WTC11 (cell line): Measurements from ENCODE around the gene CUL2.

Experiments
- ATF1 ChIP-seq: sonication (generic); formaldehyde crosslinking; IDR thresholded peaks from 2 replicates; pipeline ENCODE4 v1.8.1; 2023; ENCODE audit warnings: mild to moderate bottlenecking, moderate library complexity, missing genetic modification reagents
- CREB1 ChIP-seq: sonication (generic); formaldehyde crosslinking; IDR thresholded peaks from 2 replicates; pipeline ENCODE4 v1.8.0; 2023; ENCODE audit warnings: mild to moderate bottlenecking, missing genetic modification reagents
- ESRRA ChIP-seq: sonication (generic); formaldehyde crosslinking; IDR thresholded peaks from 2 replicates; pipeline ENCODE4 v1.8.1; 2022; ENCODE audit warnings: mild to moderate bottlenecking, missing genetic modification reagents, borderline replicate concordance
- ETV6 ChIP-seq: sonication (generic); formaldehyde crosslinking; IDR thresholded peaks from 2 replicates; pipeline ENCODE4 v1.8.1; 2022; ENCODE audit warnings: mild to moderate bottlenecking, missing genetic modification reagents
- GABPB1 ChIP-seq: sonication (generic); formaldehyde crosslinking; IDR thresholded peaks from 2 replicates; pipeline ENCODE4 v1.8.1; 2023; ENCODE audit warnings: mild to moderate bottlenecking, missing genetic modification reagents
- NFATC4 ChIP-seq: fragments of 250-450 bp; sonication (Bioruptor Pico); IDR thresholded peaks from 2 replicates; pipeline ENCODE4 v1.9.0; 2021; ENCODE audit warnings: mild to moderate bottlenecking
- OVOL2 ChIP-seq: fragments of 250-450 bp; sonication (Bioruptor Pico); IDR thresholded peaks from 2 replicates; pipeline ENCODE4 v1.9.0; 2021; ENCODE audit warnings: mild to moderate bottlenecking, borderline replicate concordance
- PRRX2 ChIP-seq: fragments of 250-450 bp; sonication (Bioruptor Pico); IDR thresholded peaks from 2 replicates; pipeline ENCODE4 v1.8.0; 2021; ENCODE audit warnings: mild to moderate bottlenecking
- ZNF423 ChIP-seq: fragments of 250-450 bp; sonication (Bioruptor Pico); IDR thresholded peaks from 2 replicates; pipeline ENCODE4 v2.1.2; 2022; ENCODE audit warnings: mild to moderate bottlenecking, moderate library complexity
- TF ChIP-seq, protein P1 (sequence below): sonication (generic); formaldehyde crosslinking; IDR thresholded peaks from 2 replicates; pipeline ENCODE4 v1.8.0; 2023; ENCODE audit warnings: missing genetic modification reagents, mild to moderate bottlenecking, borderline replicate concordance
- TF ChIP-seq, protein P2 (sequence below): fragments of 200-600 bp; IDR thresholded peaks from 2 replicates; pipeline ENCODE4 v1.8.0; 2022; ENCODE audit warnings: antibody characterized with exemption

DNA sequence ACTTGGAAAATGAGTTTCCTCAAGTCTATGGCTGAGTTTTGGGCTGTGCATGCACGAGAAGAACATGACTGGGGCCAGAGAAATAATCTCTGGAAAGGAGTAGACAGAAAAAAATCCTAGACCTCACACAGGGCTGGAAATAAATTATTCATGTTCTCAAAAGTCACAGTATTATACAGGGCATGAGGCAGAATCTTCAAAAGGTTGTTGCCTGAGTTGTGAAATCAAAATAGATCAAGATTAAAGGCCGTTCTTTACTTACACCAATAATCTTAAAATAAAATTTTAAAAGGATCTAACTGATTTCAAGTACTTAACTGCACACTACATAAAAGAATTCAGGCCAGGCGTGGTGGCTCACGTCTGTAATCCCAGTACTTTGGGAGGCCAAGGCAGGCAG lies 22.4 kb upstream of the CUL2 start:
- TF ChIP-seq, protein P1, sequence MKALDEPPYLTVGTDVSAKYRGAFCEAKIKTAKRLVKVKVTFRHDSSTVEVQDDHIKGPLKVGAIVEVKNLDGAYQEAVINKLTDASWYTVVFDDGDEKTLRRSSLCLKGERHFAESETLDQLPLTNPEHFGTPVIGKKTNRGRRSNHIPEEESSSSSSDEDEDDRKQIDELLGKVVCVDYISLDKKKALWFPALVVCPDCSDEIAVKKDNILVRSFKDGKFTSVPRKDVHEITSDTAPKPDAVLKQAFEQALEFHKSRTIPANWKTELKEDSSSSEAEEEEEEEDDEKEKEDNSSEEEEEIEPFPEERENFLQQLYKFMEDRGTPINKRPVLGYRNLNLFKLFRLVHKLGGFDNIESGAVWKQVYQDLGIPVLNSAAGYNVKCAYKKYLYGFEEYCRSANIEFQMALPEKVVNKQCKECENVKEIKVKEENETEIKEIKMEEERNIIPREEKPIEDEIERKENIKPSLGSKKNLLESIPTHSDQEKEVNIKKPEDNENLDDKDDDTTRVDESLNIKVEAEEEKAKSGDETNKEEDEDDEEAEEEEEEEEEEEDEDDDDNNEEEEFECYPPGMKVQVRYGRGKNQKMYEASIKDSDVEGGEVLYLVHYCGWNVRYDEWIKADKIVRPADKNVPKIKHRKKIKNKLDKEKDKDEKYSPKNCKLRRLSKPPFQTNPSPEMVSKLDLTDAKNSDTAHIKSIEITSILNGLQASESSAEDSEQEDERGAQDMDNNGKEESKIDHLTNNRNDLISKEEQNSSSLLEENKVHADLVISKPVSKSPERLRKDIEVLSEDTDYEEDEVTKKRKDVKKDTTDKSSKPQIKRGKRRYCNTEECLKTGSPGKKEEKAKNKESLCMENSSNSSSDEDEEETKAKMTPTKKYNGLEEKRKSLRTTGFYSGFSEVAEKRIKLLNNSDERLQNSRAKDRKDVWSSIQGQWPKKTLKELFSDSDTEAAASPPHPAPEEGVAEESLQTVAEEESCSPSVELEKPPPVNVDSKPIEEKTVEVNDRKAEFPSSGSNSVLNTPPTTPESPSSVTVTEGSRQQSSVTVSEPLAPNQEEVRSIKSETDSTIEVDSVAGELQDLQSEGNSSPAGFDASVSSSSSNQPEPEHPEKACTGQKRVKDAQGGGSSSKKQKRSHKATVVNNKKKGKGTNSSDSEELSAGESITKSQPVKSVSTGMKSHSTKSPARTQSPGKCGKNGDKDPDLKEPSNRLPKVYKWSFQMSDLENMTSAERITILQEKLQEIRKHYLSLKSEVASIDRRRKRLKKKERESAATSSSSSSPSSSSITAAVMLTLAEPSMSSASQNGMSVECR (CRISPR knock-in tag) = no peak
- no peak for TF ChIP-seq ESRRA (CRISPR knock-in tag)
- no peak for TF ChIP-seq ETV6 (CRISPR knock-in tag)
- TF ChIP-seq, protein P2, sequence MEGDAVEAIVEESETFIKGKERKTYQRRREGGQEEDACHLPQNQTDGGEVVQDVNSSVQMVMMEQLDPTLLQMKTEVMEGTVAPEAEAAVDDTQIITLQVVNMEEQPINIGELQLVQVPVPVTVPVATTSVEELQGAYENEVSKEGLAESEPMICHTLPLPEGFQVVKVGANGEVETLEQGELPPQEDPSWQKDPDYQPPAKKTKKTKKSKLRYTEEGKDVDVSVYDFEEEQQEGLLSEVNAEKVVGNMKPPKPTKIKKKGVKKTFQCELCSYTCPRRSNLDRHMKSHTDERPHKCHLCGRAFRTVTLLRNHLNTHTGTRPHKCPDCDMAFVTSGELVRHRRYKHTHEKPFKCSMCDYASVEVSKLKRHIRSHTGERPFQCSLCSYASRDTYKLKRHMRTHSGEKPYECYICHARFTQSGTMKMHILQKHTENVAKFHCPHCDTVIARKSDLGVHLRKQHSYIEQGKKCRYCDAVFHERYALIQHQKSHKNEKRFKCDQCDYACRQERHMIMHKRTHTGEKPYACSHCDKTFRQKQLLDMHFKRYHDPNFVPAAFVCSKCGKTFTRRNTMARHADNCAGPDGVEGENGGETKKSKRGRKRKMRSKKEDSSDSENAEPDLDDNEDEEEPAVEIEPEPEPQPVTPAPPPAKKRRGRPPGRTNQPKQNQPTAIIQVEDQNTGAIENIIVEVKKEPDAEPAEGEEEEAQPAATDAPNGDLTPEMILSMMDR = no peak
- no peak for TF ChIP-seq OVOL2 (CRISPR knock-in tag)
- TF ChIP-seq NFATC4 (CRISPR knock-in tag) = no peak
- no peak for TF ChIP-seq CREB1 (CRISPR knock-in tag)
- no peak for TF ChIP-seq ATF1 (CRISPR knock-in tag)
- TF ChIP-seq PRRX2 (CRISPR knock-in tag) = no peak
- TF ChIP-seq ZNF423 (CRISPR knock-in tag) = no peak
- TF ChIP-seq GABPB1 (CRISPR knock-in tag) = no peak
